HepG2 (cell line): ENCODE results near the gene THOP1. TPM values are rescaled to one million over a fixed set of nuclear protein-coding genes. Genes with fewer than 3 reads are reported as not detected.

Experiments
- ARNTL ChIP-seq: sonication (generic); formaldehyde crosslinking; IDR thresholded peaks from 2 replicates; pipeline ENCODE4 v1.4.0; 2020; ENCODE audit warnings: mild to moderate bottlenecking, missing genetic modification reagents
- BRD4 ChIP-seq: sonication (generic); formaldehyde crosslinking; IDR thresholded peaks from 2 replicates; pipeline ENCODE4 v1.4.0; 2020; ENCODE audit warnings: missing genetic modification reagents
- CC2D1A ChIP-seq: sonication (generic); formaldehyde crosslinking; IDR thresholded peaks from 2 replicates; pipeline ENCODE4 v1.8.1; 2023; ENCODE audit warnings: mild to moderate bottlenecking, missing genetic modification reagents
- CHD2 ChIP-seq: IDR thresholded peaks from 2 replicates; pipeline ENCODE4 v1.6.1; 2011; ENCODE audit warnings: low read depth, low read length, improper control_type of control experiment
- DR1 ChIP-seq: sonication (generic); formaldehyde crosslinking; IDR thresholded peaks from 2 replicates; pipeline ENCODE4 v1.8.0; 2021; ENCODE audit warnings: mild to moderate bottlenecking, missing genetic modification reagents, inconsistent platforms
- ELK4 ChIP-seq: sonication (generic); formaldehyde crosslinking; IDR thresholded peaks from 2 replicates; pipeline ENCODE4 v1.9.0; 2021; ENCODE audit warnings: missing genetic modification reagents, borderline replicate concordance
- GPN1 ChIP-seq: sonication (generic); formaldehyde crosslinking; IDR thresholded peaks from 2 replicates; pipeline ENCODE4 v1.5.1; 2020; ENCODE audit warnings: missing genetic modification reagents, borderline replicate concordance
- JUNB ChIP-seq: sonication (generic); formaldehyde crosslinking; IDR thresholded peaks from 2 replicates; pipeline ENCODE4 v1.8.0; 2022; ENCODE audit warnings: missing genetic modification reagents, mild to moderate bottlenecking, borderline replicate concordance
- MAFK ChIP-seq, 2 experiments: IDR thresholded peaks in 1 of 2; conservative IDR thresholded peaks in 1 of 2; 2 replicates each; pipeline ENCODE4 v1.6.1; 2011; ENCODE audit warnings: improper control_type of control experiment in 2 of 2, low read length in 2 of 2
- MED1 ChIP-seq: sonication (generic); formaldehyde crosslinking; IDR thresholded peaks from 2 replicates; pipeline ENCODE4 v1.4.0; 2020; ENCODE audit warnings: missing genetic modification reagents
- MTA1 ChIP-seq: sonication (generic); formaldehyde crosslinking; IDR thresholded peaks from 2 replicates; pipeline ENCODE4 v1.4.0; 2020; ENCODE audit warnings: missing genetic modification reagents, mild to moderate bottlenecking, borderline replicate concordance
- NFIC ChIP-seq: IDR thresholded peaks from 2 replicates; pipeline ENCODE4 v1.6.1; 2012; ENCODE audit warnings: mild to moderate bottlenecking, low read length, inconsistent platforms
- PCBP1 ChIP-seq: fragments of 200-400 bp; formaldehyde crosslinking; IDR thresholded peaks from 2 replicates; pipeline ENCODE4 v1.6.1; 2017; ENCODE audit warnings: mild to moderate bottlenecking, low read depth, low read length, borderline replicate concordance
- SETDB1 ChIP-seq: sonication (generic); formaldehyde crosslinking; IDR thresholded peaks from 2 replicates; pipeline ENCODE4 v1.5.1; 2020; ENCODE audit warnings: missing genetic modification reagents, mild to moderate bottlenecking, borderline replicate concordance
- SP140L ChIP-seq: sonication (generic); formaldehyde crosslinking; IDR thresholded peaks from 2 replicates; pipeline ENCODE4 v1.4.0; 2020; ENCODE audit warnings: missing genetic modification reagents, borderline replicate concordance
- SRY ChIP-seq: sonication (generic); formaldehyde crosslinking; IDR thresholded peaks from 2 replicates; pipeline ENCODE4 v1.8.0; 2022; ENCODE audit warnings: mild to moderate bottlenecking, missing genetic modification reagents
- SSRP1 ChIP-seq: IDR thresholded peaks from 2 replicates; pipeline ENCODE4 v1.6.1; 2016; ENCODE audit warnings: control low read depth
- TBX3 ChIP-seq: fragments of 450-650 bp; IDR thresholded peaks from 2 replicates; pipeline ENCODE4 v1.6.1; 2017; ENCODE audit warnings: antibody characterized with exemption, mild to moderate bottlenecking, inconsistent platforms, borderline replicate concordance
- TEAD2 ChIP-seq: sonication (generic); formaldehyde crosslinking; IDR thresholded peaks from 2 replicates; pipeline ENCODE4 v1.9.0; 2021; ENCODE audit warnings: missing genetic modification reagents
- ZNF510 ChIP-seq: sonication (generic); formaldehyde crosslinking; IDR thresholded peaks from 2 replicates; pipeline ENCODE4 v1.4.0; 2020; ENCODE audit warnings: low read depth, mild to moderate bottlenecking, missing genetic modification reagents
- ZNF567 ChIP-seq: sonication (generic); formaldehyde crosslinking; IDR thresholded peaks from 2 replicates; pipeline ENCODE4 v1.8.1; 2023; ENCODE audit warnings: mild to moderate bottlenecking, missing genetic modification reagents, borderline replicate concordance
- ZNF619 ChIP-seq: sonication (generic); formaldehyde crosslinking; IDR thresholded peaks from 2 replicates; pipeline ENCODE4 v1.4.0; 2020; ENCODE audit warnings: mild to moderate bottlenecking, missing genetic modification reagents
- ZNF724P ChIP-seq: sonication (generic); formaldehyde crosslinking; IDR thresholded peaks from 2 replicates; pipeline ENCODE4 v1.8.0; 2022; ENCODE audit warnings: missing genetic modification reagents, borderline replicate concordance
- polyA plus RNA-seq, 8 experiments: library from polyadenylated mRNA; depleted of rRNA in 3 of 8; stranded (reverse) in 7 of 8; unstranded in 1 of 8; fragments of >200 nt; fragmentation: Illumina TruSeq in 4 of 8; extraction: Trizol in 4 of 8; gene quantifications; 2 replicates each; pipeline versions ENCODE4 v1.2.1 to v1.2.3, GENCODE V29; 2011 to 2016; ENCODE audit warnings: low read depth in 4 of 8, missing spikeins in 1 of 8, mixed read lengths in 1 of 8; ENCODE audit not compliant: insufficient read depth in 1 of 8
- total RNA-seq, 5 experiments: library from RNA; depleted of rRNA; stranded (reverse); fragments of >200 nt; fragmentation: Illumina TruSeq; extraction: Trizol; gene quantifications; 2 replicates each; pipeline ENCODE4 v1.2.3, GENCODE V29; 2016; ENCODE audit warnings: low read depth in 1 of 5
- TF ChIP-seq, protein P1 (sequence below): sonication (generic); formaldehyde crosslinking; conservative IDR thresholded peaks from 2 replicates; pipeline ENCODE4 v1.8.0; 2022; ENCODE audit warnings: missing genetic modification reagents
- TF ChIP-seq, protein P2 (sequence below): sonication (generic); formaldehyde crosslinking; IDR thresholded peaks from 2 replicates; pipeline ENCODE4 v1.8.0; 2022; ENCODE audit warnings: mild to moderate bottlenecking, missing genetic modification reagents, moderate library complexity
- TF ChIP-seq, protein P3 (sequence below), 2 experiments: fragments of 450-650 bp in 1 of 2; sonication (generic) in 1 of 2; formaldehyde crosslinking; IDR thresholded peaks; 2 replicates each; pipeline versions ENCODE4 v1.5.0 to v1.8.0; 2020 to 2022; ENCODE audit warnings: mild to moderate bottlenecking in 1 of 2, missing genetic modification reagents in 1 of 2

The THOP1 gene
- total and polyA plus RNA-seq, 2 of the 13 experiments (the other 11 are each of a cell fraction or from before 2014, with no cell fraction given): 74.4 to 116 TPM

DNA sequence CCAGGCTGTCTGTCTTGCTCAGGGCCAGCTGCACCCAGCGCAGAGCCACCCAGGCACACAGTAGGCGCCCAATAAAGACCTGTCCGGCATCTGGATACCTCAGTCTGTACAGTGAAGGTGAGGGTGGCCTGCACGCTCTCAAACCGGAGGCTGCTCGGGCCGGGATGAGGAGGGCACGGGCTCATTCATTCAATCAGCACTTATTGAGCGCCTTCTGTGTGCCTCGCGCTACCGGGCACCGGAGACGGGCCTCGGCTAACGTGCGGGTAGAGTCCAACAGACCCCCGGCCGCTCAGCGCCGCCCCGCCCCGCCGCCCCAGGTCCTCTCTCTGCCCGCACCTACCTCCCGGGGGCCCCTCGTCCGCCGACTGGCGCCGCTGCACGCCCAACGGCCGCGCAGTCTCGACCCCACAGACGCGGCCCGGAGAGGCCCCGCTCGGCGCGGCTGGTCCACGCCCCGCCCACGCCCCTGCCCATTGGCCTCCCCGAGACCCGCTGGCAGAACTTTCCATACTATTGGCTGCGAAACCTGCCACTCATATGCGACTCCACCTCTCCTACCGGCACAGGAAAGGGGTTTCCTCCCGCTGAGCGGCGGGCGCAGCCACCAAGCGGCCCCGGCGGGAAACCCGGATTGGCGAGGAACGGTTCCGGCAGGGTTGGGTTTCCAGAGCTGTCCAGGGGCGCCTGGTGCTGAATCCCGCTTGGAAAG is 45.5 kb upstream of the THOP1 start, which contains the start of gene SLC39A3 (continued):
- TF ChIP-seq, protein P1, sequence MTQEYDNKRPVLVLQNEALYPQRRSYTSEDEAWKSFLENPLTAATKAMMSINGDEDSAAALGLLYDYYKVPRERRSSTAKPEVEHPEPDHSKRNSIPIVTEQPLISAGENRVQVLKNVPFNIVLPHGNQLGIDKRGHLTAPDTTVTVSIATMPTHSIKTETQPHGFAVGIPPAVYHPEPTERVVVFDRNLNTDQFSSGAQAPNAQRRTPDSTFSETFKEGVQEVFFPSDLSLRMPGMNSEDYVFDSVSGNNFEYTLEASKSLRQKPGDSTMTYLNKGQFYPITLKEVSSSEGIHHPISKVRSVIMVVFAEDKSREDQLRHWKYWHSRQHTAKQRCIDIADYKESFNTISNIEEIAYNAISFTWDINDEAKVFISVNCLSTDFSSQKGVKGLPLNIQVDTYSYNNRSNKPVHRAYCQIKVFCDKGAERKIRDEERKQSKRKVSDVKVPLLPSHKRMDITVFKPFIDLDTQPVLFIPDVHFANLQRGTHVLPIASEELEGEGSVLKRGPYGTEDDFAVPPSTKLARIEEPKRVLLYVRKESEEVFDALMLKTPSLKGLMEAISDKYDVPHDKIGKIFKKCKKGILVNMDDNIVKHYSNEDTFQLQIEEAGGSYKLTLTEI: no peak
- TF ChIP-seq MTA1 (0 out of 2 replicates have a peak, but pooled peaks have one; percentile 43), DR1 (no peak), ZNF724P (CRISPR knock-in tag) (peak; percentile 47; the same call in 1 of the 2 replicates), TBX3 (no peak), ZNF510 (CRISPR knock-in tag) (0 out of 2 replicates have a peak, but pooled peaks have one; percentile 36), JUNB (CRISPR knock-in tag) (peak; percentile 78; the same call in 1 of the 2 replicates), CHD2 (no peak), TEAD2 (CRISPR knock-in tag) (peak; percentile 62; the same call in 1 of the 2 replicates), BRD4 (no peak), ZNF567 (CRISPR knock-in tag) (peak; percentile 81; the same call in 1 of the 2 replicates), ZNF619 (CRISPR knock-in tag) (peak; percentile 83; the same call in 1 of the 2 replicates), ARNTL (CRISPR knock-in tag) (peak; percentile 73; the same call in 1 of the 2 replicates), PCBP1 (peak; percentile 79; the same call in 1 of the 2 replicates), SRY (CRISPR knock-in tag) (peak; percentile 97), MED1 (CRISPR knock-in tag) (peak; percentile 78; the same call in 1 of the 2 replicates), NFIC (no peak), SP140L (CRISPR knock-in tag) (peak; percentile 99), MAFK (conservative IDR thresholded peaks at IDR 0.05 in 1 of 2, IDR thresholded peaks at IDR 0.05 in 1 of 2; ENCODE audit: low read length in 2 of 2) (no peak), ELK4 (CRISPR knock-in tag) (peak; percentile 68; the same call in 1 of the 2 replicates), GPN1 (CRISPR knock-in tag) (0 out of 2 replicates have a peak, but pooled peaks have one; percentile 74), SSRP1 (CRISPR knock-in tag) (peak; percentile 93), CC2D1A (CRISPR knock-in tag) (0 out of 2 replicates have a peak, but pooled peaks have one; percentile 75), SETDB1 (CRISPR knock-in tag) (peak; percentile 75; the same call in 1 of the 2 replicates)
- TF ChIP-seq, protein P2, sequence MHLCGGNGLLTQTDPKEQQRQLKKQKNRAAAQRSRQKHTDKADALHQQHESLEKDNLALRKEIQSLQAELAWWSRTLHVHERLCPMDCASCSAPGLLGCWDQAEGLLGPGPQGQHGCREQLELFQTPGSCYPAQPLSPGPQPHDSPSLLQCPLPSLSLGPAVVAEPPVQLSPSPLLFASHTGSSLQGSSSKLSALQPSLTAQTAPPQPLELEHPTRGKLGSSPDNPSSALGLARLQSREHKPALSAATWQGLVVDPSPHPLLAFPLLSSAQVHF (CRISPR knock-in tag): peak; percentile 52
- TF ChIP-seq, protein P3, sequence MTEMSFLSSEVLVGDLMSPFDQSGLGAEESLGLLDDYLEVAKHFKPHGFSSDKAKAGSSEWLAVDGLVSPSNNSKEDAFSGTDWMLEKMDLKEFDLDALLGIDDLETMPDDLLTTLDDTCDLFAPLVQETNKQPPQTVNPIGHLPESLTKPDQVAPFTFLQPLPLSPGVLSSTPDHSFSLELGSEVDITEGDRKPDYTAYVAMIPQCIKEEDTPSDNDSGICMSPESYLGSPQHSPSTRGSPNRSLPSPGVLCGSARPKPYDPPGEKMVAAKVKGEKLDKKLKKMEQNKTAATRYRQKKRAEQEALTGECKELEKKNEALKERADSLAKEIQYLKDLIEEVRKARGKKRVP (CRISPR knock-in tag; IDR thresholded peaks at IDR 0.05): peak in 1 of 2 experiments; percentile 81; a peak in 2 of 4 replicates
